HEK293T (cell line): Measurements from ENCODE around the gene KCTD11.

Experiments used
- ARNT ChIP-seq: fragments of 450-650 bp; IDR thresholded peaks from 2 replicates; pipeline ENCODE4 v1.6.1; 2017; ENCODE audit warnings: mild to moderate bottlenecking
- BHLHE40 ChIP-seq: fragments of 450-650 bp; IDR thresholded peaks from 2 replicates; pipeline ENCODE4 v1.6.1; 2016; ENCODE audit warnings: mild to moderate bottlenecking, moderate library complexity, borderline replicate concordance
- ELF4 ChIP-seq: fragments of 450-650 bp; IDR thresholded peaks from 2 replicates; pipeline ENCODE4 v1.6.1; 2017; ENCODE audit warnings: antibody characterized with exemption
- FOXA1 ChIP-seq: fragments of 450-650 bp; IDR thresholded peaks from 2 replicates; pipeline ENCODE4 v1.6.1; 2016; ENCODE audit warnings: mild to moderate bottlenecking
- FOXM1 ChIP-seq: fragments of 450-650 bp; IDR thresholded peaks from 2 replicates; pipeline ENCODE4 v1.6.1; 2017; ENCODE audit warnings: mild to moderate bottlenecking, borderline replicate concordance
- LEF1 ChIP-seq: fragments of 450-650 bp; IDR thresholded peaks from 2 replicates; pipeline ENCODE4 v1.6.1; 2017; ENCODE audit warnings: mild to moderate bottlenecking, borderline replicate concordance
- PKNOX1 ChIP-seq: fragments of 450-650 bp; IDR thresholded peaks from 2 replicates; pipeline ENCODE4 v1.6.1; 2016
- SP1 ChIP-seq: fragments of 450-650 bp; IDR thresholded peaks from 2 replicates; pipeline ENCODE4 v1.6.1; 2017
- ZNF384 ChIP-seq: fragments of 450-650 bp; IDR thresholded peaks from 2 replicates; pipeline ENCODE4 v1.6.1; 2016

- TF ChIP-seq PKNOX1 (no peak), ARNT (no peak), FOXM1 (no peak), BHLHE40 (no peak), ELF4 (no peak), FOXA1 (no peak), ZNF384 (no peak), SP1 (no peak), LEF1 (no peak)
Observed at GRCh38 chr17:7336240-7337175, 15.5 kb upstream of the KCTD11 start, which contains the start of gene ACAP1.
